ENCODE results near the gene PRM3.
"Not testable (repeated sequence)": the region's sequence is repeated elsewhere in the genome, so short reads cannot be mapped to it uniquely, and the experiment has no call there.

Gene PRM3

GRCh38 chr16:11291091-11291703 is 17.8 kb upstream of the PRM3 start:
- H3K4me3 ChIP-seq (ENCODE audit: low read length): no peak overlapping the region
- no peak overlapping the region for H3K9ac ChIP-seq (ENCODE audit: low read depth, low read length)
- no peaks in the 10 kb centered on the region for H3K36me3 ChIP-seq (ENCODE audit: insufficient read depth, low read depth, low read length)
- peaks cover 5% of the 10 kb centered on the region for H3K4me1 ChIP-seq (ENCODE audit: insufficient read depth, low read length)
- H3K27me3 ChIP-seq (ENCODE audit: insufficient read depth, low read length): no peaks in the 10 kb centered on the region
- H3K9me3 ChIP-seq (ENCODE audit: insufficient read depth, low read depth, low read length): no peaks in the 10 kb centered on the region
- H3K27ac ChIP-seq (ENCODE audit: low read length): no peak overlapping the region

GRCh38 chr16:11290102-11290893 is 16.9 kb upstream of the PRM3 start:
- no peaks in the 10 kb centered on the region for H3K9me3 ChIP-seq (ENCODE audit: insufficient read depth, low read depth, low read length)
- H3K36me3 ChIP-seq (ENCODE audit: insufficient read depth, low read depth, low read length): no peaks in the 10 kb centered on the region
- peaks cover 5% of the 10 kb centered on the region for H3K4me1 ChIP-seq (ENCODE audit: insufficient read depth, low read length)
- no peaks in the 10 kb centered on the region for H3K27me3 ChIP-seq (ENCODE audit: insufficient read depth, low read length)
- H3K4me3 ChIP-seq (ENCODE audit: low read length): no peak overlapping the region
- H3K27ac ChIP-seq (ENCODE audit: low read length): no peak overlapping the region
- H3K9ac ChIP-seq (ENCODE audit: low read depth, low read length): no peak overlapping the region

- H3K4me3 ChIP-seq (ENCODE audit: low read length); H3K4me1 ChIP-seq (ENCODE audit: insufficient read depth, low read length); H3K27me3 ChIP-seq (ENCODE audit: insufficient read depth, low read length); H3K9ac ChIP-seq (ENCODE audit: low read depth, low read length); H3K9me3 ChIP-seq (ENCODE audit: insufficient read depth, low read depth, low read length); H3K36me3 ChIP-seq (ENCODE audit: insufficient read depth, low read depth, low read length); H3K27ac ChIP-seq (ENCODE audit: low read length): not testable (repeated sequence)
Observed at GRCh38 chr16:11289696-11290095, 16.3 kb upstream of the PRM3 start.

- peaks cover 5% of the 10 kb centered on the region for H3K4me1 ChIP-seq (ENCODE audit: insufficient read depth, low read length)
- no peak overlapping the region for H3K9ac ChIP-seq (ENCODE audit: low read depth, low read length)
- no peak overlapping the region for H3K4me3 ChIP-seq (ENCODE audit: low read length)
- H3K27ac ChIP-seq (ENCODE audit: low read length): no peak overlapping the region
- H3K27me3 ChIP-seq (ENCODE audit: insufficient read depth, low read length): no peaks in the 10 kb centered on the region
- H3K9me3 ChIP-seq (ENCODE audit: insufficient read depth, low read depth, low read length): no peaks in the 10 kb centered on the region
- H3K36me3 ChIP-seq (ENCODE audit: insufficient read depth, low read depth, low read length): no peaks in the 10 kb centered on the region
Observed at GRCh38 chr16:11289202-11289601, 15.8 kb upstream of the PRM3 start.

- no peaks in the 10 kb centered on the region for H3K9me3 ChIP-seq (ENCODE audit: insufficient read depth, low read depth, low read length)
- H3K27ac ChIP-seq (ENCODE audit: low read length): no peak overlapping the region
Observed at GRCh38 chr16:11285842-11286241, 12.4 kb upstream of the PRM3 start.

GRCh38 chr16:11283820-11284248 is 10.4 kb upstream of the PRM3 start:
- Histone ChIP-seq H3K27me3 (ENCODE audit: insufficient read depth, low read length) (no peaks in the 10 kb centered on the region), H3K4me3 (ENCODE audit: low read length) (no peak overlapping the region), H3K9ac (ENCODE audit: low read depth, low read length) (no peak overlapping the region), H3K4me1 (ENCODE audit: insufficient read depth, low read length) (peaks cover 3% of the 10 kb centered on the region; the same call in 1 of the 2 replicates), H3K36me3 (ENCODE audit: insufficient read depth, low read depth, low read length) (no peaks in the 10 kb centered on the region), H3K9me3 (ENCODE audit: insufficient read depth, low read depth, low read length) (no peaks in the 10 kb centered on the region), H3K27ac (ENCODE audit: low read length) (no peak overlapping the region)

More at GRCh38 chr16:11285842-11286241, 12.4 kb upstream of the PRM3 start:
- H3K9ac ChIP-seq (ENCODE audit: low read depth, low read length): no peak overlapping the region
- peaks cover 3% of the 10 kb centered on the region; the same call in 1 of the 2 replicates for H3K4me1 ChIP-seq (ENCODE audit: insufficient read depth, low read length)
- H3K27me3 ChIP-seq (ENCODE audit: insufficient read depth, low read length): no peaks in the 10 kb centered on the region
- no peaks in the 10 kb centered on the region for H3K36me3 ChIP-seq (ENCODE audit: insufficient read depth, low read depth, low read length)
- H3K4me3 ChIP-seq (ENCODE audit: low read length): no peak overlapping the region

GRCh38 chr16:11280616-11281522 is 7.4 kb upstream of the PRM3 start, which contains the start of gene PRM1:
TSS of gene PRM1 (minus strand) at chr16:11281330. CDS start at chr16:11281238, 92 bp downstream.
- H3K4me3 ChIP-seq (ENCODE audit: low read length): no peak within 1 kb of the TSS
- no peaks in the 10 kb centered on the region for H3K27me3 ChIP-seq (ENCODE audit: insufficient read depth, low read length)
- H3K9me3 ChIP-seq (ENCODE audit: insufficient read depth, low read depth, low read length): no peaks in the 10 kb centered on the region
- H3K36me3 ChIP-seq (ENCODE audit: insufficient read depth, low read depth, low read length): no peaks in the 10 kb centered on the region
- no peak within 1 kb of the TSS for H3K27ac ChIP-seq (ENCODE audit: low read length)
- H3K4me1 ChIP-seq (ENCODE audit: insufficient read depth, low read length): peaks cover 3% of the 10 kb centered on the region; the same call in 1 of the 2 replicates
- H3K9ac ChIP-seq (ENCODE audit: low read depth, low read length): no peak within 1 kb of the TSS; the same call in 1 of the 2 replicates

- H3K36me3 ChIP-seq (ENCODE audit: insufficient read depth, low read depth, low read length): no peaks in the 10 kb centered on the region
- no peaks in the 10 kb centered on the region for H3K9me3 ChIP-seq (ENCODE audit: insufficient read depth, low read depth, low read length)
- no peak overlapping the region for H3K27ac ChIP-seq (ENCODE audit: low read length)
- no peak overlapping the region for H3K9ac ChIP-seq (ENCODE audit: low read depth, low read length)
- H3K4me3 ChIP-seq (ENCODE audit: low read length): no peak overlapping the region
- no peaks in the 10 kb centered on the region for H3K27me3 ChIP-seq (ENCODE audit: insufficient read depth, low read length)
- peaks cover 3% of the 10 kb centered on the region; the same call in 1 of the 2 replicates for H3K4me1 ChIP-seq (ENCODE audit: insufficient read depth, low read length)
Observed at GRCh38 chr16:11278681-11279628, 5.5 kb upstream of the PRM3 start.

GRCh38 chr16:11277607-11278337 is 4.3 kb upstream of the PRM3 start:
- Histone ChIP-seq H3K27ac (ENCODE audit: low read length) (no peak overlapping the region), H3K36me3 (ENCODE audit: insufficient read depth, low read depth, low read length) (no peaks in the 10 kb centered on the region), H3K4me1 (ENCODE audit: insufficient read depth, low read length) (peaks cover 7% of the 10 kb centered on the region; the same call in 1 of the 2 replicates)

GRCh38 chr16:11276896-11277593 is 3.6 kb upstream of the PRM3 start:
- Histone ChIP-seq H3K9ac (ENCODE audit: low read depth, low read length) (no peak overlapping the region), H3K27ac (ENCODE audit: low read length) (no peak overlapping the region), H3K27me3 (ENCODE audit: insufficient read depth, low read length) (no peaks in the 10 kb centered on the region), H3K4me1 (ENCODE audit: insufficient read depth, low read length) (peaks cover 7% of the 10 kb centered on the region; the same call in 1 of the 2 replicates), H3K4me3 (ENCODE audit: low read length) (no peak overlapping the region), H3K9me3 (ENCODE audit: insufficient read depth, low read depth, low read length) (no peaks in the 10 kb centered on the region), H3K36me3 (ENCODE audit: insufficient read depth, low read depth, low read length) (no peaks in the 10 kb centered on the region)

More at GRCh38 chr16:11277607-11278337, 4.3 kb upstream of the PRM3 start:
- no peak overlapping the region for H3K4me3 ChIP-seq (ENCODE audit: low read length)
- H3K9ac ChIP-seq (ENCODE audit: low read depth, low read length): no peak overlapping the region
- no peaks in the 10 kb centered on the region for H3K9me3 ChIP-seq (ENCODE audit: insufficient read depth, low read depth, low read length)
- no peaks in the 10 kb centered on the region for H3K27me3 ChIP-seq (ENCODE audit: insufficient read depth, low read length)

All from iPS-20b (cell line).